SKM-1 (cell line): ENCODE results near the gene SMARCD1.
"Not testable (repeated sequence)": the region's sequence is repeated elsewhere in the genome, so short reads cannot be mapped to it uniquely, and the experiment has no call there.

Experiments
- DNase-seq: peaks from one replicate; lab custom pipeline; 2025; ENCODE audit not compliant: unreplicated experiment; lab: John Stamatoyannopoulos, UW

SMARCD1 gene

DNA sequence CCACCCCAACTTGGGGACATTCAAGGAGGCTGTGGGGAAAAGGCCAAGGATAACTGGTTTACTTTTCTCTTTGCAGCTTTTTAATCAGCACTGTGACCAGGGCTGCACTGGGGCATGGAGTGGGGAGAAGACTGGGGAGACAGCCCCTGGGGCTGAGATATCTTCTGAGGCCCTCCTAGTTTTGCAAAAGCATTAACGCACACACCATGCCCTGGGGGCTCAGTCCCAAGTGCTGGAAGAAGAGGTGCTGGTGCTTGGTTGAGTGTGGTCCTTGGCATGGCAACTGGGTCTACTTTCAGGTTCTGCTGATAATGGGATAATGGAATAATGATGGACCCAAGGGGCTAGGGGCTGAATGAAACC lies 9.4 kb upstream of the SMARCD1 start:
- no peak for DNase-seq

DNA sequence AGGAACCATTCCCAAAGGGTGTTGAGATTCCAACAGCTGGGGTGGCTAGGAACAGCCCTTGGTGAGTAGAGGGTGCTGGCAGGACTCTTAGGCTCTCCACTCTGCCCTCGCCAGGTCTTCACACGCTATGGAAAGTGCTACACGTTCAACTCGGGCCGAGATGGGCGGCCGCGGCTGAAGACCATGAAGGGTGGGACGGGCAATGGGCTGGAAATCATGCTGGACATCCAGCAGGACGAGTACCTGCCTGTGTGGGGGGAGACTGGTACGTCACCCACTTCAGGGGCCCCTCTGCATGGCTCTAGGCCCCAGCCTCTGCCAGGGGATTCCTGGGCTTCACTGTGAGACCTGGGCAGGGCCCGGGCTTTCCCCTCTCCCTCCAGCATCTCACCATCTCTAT lies 8.0 kb upstream of the SMARCD1 start:
- no peak for DNase-seq

DNA sequence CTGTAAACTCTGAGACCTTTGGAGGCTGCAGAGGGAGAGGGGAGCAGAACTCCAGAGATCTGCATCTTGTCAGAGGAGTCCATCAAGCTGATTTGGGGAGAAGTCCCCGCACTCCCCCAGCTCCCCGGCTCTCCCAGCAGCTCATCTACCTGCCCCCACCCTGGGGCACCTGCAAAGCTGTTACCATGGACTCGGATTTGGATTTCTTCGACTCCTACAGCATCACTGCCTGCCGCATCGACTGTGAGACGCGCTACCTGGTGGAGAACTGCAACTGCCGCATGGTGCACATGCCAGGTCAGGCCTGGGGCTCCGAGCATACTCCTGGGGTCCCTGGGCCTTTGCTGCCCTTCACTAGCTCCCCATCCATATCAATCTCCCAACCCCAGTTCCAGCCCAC lies 6.9 kb upstream of the SMARCD1 start:
- no peak for DNase-seq

DNA sequence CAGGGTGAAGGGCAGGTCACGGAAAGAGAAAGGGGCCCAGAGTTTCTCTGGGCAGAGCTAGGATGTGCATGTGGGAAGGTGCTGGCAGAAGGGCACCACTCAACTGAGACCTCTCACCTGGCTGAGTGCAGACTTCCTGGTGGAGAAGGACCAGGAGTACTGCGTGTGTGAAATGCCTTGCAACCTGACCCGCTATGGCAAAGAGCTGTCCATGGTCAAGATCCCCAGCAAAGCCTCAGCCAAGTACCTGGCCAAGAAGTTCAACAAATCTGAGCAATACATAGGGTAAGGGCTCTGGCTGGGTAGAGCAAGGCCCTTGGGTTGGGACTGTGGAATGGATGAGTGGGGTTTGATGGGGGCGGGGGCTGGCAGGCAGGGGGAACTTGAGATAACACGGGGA lies 5.4 kb upstream of the SMARCD1 start:
- no peak for DNase-seq

DNA sequence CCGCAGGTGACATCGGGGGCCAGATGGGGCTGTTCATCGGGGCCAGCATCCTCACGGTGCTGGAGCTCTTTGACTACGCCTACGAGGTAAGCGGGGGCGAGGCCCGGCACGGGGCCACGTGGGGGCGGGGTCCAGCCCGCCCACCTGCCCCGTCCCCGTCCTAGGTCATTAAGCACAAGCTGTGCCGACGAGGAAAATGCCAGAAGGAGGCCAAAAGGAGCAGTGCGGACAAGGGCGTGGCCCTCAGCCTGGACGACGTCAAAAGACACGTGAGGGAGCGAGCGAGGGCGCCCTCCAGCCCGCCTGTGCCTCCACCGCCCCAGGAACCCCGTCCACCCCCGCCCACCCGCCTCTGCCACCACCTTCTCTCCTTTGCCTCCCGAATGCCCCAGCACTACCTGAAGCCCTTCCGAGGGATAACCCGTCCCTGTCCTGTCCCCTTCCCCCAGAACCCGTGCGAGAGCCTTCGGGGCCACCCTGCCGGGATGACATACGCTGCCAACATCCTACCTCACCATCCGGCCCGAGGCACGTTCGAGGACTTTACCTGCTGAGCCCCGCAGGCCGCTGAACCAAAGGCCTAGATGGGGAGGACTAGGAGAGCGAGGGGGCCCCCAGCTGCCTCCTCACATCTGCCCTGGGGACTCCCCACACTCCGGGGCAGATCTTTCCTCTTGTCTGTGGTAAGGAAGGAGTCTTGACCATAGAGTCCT lies 3.9 kb upstream of the SMARCD1 start:
- DNase-seq: no peak

DNA sequence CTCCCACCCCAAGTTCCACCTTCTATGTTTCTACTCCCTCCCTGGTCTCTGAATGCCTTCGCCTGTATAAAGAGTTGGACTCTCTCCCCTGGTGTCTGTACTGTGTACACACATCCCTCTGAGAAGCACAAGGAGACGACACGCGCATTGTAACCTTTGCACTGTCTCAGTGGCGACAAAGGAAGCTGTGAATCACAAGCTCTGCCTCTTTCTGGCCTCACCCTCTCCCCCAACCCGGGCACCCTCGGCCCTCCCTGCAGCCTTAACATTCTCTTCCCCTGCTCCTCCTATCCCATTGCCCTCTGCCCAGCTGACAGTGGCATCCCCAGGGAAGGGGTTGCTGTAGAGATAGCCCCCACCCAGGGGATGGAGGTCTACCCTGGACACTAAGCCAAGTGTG lies 2.5 kb upstream of the SMARCD1 start:
- no peak for DNase-seq

DNA sequence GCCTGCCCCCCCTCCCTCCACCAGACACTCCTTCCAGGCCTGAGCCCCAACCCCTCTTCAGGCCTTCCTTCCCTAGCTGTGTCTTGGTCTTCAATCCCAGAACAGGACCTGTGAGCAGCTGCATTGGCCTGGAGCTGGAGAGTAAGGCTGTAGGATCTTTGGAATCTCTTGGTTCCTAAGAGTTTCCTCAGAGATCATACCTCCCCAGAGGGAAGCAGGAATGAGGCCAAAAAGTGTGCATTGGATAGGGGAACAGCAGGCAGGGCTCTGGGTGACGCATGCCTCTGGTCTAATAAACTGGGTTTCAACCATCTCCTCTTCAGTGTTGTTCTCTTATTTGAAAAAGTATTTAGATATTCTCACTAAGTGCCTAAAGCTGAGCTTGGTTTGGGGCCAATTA lies 1.8 kb upstream of the SMARCD1 start:
- no peak for DNase-seq

DNA sequence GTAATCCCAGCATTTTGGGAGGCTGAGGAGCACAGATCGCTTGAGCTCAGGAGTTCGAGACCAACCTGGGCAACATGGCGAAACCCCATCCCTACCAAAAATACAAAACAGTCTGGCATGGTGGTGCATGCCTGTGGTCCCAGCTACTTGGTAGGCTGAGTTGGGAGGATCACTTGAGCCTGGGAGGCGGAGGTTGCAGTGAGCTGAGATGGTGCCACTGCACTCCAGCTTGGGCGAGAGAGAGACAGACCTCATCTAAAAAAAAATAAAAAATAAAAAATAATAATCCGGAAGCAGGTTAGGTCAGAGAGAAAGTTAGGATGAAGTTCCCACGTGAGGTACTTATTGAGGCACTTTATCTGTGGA lies 750 bp upstream of the SMARCD1 start:
- not testable (repeated sequence) for DNase-seq

DNA sequence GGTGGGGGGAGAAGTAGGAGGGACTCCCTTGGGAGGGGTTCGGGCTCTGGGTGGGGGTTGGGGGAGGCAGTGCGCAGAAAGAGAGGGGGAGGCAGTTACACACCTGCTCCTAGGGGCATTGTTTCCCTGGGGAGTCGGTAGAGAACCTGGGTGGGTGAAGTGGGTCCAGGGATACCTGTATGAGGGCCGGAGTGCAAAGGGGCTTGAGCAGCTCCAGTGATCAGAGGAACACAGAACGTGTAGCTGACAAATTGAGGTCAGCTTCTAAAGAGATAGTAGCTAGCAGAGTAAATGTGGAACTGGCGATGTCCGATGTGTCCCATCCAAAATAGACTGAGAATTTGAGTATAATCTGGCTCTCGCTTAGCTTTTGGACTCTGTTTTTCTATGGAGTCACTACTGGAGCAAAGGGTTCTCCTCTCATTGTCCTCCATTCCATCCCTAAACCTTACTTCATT lies 502 bp downstream of the SMARCD1 start:
- no peak for DNase-seq

DNA sequence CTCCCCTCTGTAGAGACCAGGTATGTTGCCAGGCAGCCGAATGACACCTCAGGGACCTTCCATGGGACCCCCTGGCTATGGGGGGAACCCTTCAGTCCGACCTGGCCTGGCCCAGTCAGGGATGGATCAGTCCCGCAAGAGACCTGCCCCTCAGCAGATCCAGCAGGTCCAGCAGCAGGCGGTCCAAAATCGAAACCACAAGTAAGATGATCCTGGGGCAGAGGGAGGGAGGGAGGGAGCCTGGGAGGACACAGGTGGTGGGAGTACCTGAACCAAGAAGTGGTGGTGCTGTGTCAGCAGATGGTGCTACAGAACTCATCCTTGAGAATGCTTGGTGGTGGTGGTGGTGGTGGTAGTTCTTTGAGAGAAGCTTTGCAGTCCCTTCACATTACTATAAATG lies 1.0 kb downstream of the SMARCD1 start:
- no peak for DNase-seq

DNA sequence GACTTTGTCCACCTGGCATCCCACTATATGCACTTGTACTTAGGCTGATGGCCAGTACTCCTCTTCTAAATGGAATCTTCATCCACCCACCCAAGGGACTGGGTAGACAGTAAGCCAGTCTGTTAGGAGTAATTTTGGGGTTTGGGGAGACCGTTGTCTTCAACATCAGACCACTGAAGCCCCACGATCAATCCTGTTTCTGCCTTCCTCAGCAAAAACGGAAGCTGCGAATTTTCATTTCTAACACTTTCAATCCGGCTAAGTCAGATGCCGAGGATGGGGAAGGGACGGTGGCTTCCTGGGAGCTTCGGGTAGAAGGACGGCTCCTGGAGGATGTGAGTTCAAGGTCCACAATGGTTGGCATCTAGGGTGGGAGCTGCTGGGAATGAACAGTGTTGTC lies 2.0 kb downstream of the SMARCD1 start:
- DNase-seq: no peak

DNA sequence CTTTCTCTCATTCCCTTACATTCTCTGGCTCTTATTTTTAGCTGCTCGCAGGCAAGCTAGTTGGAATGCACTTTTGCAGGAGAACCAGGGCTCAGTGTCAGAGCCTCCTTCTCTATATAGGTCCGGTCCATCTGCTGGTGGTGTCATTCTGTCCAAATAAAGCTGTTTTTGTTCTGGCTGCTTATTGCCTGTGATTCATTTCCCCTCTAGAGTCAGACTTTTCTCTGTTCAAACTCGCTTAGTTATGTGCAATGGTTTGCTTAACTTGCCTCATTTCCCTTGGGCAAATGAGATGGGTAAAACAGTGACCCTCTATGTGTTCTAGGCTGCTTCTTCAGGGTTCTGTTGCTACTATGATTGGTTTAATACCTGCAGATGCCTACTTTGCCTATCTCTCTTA lies 2.9 kb downstream of the SMARCD1 start:
- DNase-seq: no peak

DNA sequence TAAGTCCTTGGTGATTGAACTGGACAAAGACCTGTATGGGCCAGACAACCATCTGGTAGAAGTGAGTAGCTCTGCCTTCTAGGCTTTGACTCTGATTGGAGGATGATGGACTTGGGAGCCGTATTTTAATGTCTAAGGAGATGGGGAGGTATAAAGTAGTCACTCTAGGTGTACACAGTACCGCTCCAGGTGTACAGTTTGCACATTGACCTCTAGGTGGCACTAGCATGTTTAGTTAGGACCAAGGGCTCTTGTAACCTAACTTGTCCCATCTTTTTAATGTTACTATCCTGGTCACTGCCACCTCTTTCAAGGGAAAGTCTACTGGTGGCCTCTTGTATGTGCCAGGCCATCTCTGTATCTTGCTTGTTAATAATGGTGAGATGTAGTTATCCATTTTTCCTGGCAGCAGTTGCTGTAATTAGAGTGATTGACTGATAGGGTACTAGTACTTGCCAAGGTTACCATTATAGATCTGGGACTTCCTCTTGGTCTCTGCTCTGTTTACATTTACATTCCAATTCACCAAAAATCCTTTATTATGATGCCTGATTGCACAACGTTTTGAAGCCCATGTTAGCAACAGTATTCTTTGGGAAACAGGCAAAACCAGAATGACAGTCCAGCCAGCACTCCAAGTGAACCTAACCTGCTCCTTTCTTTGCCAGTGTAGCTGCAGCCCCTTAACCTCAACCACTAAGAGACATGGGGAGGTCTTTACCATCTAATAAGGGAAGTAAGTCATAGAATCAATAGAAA lies 3.6 kb downstream of the SMARCD1 start:
- DNase-seq: no peak

DNA sequence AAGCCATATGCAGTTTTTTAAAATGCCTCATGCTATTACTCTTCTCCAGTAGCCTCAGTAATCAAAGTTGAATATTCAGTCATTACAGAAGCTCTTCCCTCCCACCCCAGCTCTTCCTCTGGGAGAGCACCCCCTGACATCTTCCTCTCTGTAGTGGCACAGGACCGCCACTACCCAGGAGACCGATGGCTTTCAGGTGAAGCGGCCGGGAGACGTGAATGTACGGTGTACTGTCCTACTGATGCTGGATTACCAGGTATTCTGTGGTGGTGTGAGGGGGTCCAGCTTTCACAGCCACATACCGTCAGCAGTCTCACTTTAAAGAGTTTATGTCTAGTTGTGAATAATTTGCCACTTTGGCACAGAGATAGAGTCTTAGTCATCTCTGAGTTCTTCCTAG lies 4.6 kb downstream of the SMARCD1 start:
- no peak for DNase-seq

DNA sequence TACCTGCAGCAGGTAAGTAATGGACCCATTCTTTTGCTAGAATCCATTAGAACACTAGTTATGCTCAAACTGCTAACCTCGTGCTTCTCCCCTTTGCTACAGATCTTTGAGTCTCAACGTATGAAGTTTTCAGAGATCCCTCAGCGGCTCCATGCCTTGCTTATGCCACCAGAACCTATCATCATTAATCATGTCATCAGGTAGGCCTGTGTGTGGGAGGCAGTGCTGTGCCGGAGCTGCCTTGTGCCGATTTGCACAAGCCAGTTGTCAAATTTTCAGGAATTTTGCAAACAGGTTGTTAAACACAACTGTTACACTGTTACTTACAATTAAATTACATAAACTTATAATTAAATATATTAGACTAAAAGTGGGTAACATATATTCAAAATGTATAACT lies 5.2 kb downstream of the SMARCD1 start:
- DNase-seq: no peak

DNA sequence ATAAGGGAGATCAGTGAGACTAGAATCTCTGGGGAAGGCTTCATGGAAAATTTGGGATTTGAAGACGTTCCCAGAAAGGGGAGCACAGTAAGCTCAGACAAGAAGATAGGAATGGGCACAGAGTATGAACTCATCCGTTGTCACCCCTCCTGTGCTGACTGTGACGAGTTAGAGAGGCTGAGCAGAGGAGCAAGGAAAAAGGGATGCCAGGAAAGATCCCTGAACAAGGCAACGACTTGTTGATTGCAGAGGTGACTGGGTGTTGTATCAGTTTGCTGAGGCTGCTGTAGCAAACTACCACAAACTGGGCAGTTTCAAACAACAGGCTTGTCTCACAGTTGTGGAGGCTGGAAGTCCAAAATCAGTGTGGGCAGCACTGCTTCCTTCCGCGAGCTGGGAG lies 12.8 kb downstream of the SMARCD1 start:
- no peak for DNase-seq

DNA sequence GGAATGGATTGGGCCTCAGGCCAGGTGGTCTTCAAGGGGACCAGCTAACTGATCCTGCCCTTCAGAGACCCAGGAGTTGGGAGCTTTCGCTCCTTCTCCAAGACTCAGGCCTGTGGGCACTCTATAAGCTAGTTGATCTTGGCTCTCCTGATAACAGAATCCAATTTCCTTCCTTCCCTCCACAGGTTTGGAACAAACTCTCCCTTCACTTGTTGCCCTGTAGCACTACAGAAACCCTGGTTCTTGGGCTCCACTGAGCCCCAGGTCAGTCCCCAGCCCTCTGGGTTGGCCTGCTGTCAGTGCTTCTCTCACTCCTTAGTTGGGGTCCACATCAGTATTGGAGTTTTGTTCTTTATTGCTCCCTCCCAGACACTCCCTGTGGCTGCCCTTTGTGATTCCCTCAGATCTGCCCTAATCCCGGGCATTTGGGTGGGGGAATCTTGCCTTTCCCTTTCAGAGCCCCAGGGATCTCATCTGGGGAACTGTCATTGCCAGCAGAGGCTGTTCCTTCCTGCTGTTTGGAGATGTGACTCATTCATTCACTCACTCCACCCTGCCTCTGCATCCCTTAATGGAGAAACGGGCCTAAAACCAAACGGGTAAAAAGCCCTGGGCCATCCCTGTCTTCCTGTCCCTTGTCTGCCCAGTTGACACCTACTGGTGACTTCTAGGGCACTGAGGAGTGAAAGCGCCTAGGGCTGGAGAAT lies 14.3 kb downstream of the SMARCD1 start:
- no peak for DNase-seq

DNA sequence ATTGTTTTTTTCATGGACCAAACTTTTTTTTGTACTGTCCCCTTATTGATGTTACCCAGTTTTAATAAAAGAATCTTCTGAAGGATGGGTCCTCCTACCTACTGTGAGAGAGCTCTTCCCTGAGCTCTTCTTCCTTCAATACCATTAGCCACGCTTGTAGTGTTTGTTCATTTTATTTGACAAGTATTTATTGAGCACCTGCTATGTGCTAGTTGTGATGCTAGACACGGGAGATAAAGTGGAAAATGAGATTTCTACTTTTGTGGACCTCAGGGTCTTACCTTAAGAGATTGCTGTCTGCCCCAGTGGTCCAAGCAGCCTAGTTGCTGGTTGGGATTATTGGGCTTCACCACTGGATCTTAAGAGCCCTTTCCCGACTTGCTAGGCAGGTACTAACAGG lies 15.4 kb downstream of the SMARCD1 start:
- no peak for DNase-seq

DNA sequence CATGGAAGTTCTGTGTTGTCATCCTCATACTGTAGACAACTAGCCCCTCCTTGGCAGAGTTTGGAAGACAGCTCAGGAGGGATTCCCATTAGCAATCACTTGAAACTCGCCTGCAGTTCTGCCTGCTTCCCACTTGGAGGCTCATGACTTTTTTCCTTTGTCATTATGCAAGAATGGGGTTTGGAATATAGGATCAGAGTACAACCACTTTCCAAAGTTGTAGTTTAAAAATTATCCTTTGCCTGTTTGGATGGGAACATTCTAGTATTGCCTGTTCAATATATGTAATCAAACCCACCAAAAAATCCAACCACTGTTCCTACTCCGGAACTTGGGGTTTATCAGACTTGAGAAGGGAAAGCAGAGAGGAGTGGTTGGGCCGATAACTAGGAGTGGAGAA lies 16.5 kb downstream of the SMARCD1 start:
- DNase-seq: no peak

DNA sequence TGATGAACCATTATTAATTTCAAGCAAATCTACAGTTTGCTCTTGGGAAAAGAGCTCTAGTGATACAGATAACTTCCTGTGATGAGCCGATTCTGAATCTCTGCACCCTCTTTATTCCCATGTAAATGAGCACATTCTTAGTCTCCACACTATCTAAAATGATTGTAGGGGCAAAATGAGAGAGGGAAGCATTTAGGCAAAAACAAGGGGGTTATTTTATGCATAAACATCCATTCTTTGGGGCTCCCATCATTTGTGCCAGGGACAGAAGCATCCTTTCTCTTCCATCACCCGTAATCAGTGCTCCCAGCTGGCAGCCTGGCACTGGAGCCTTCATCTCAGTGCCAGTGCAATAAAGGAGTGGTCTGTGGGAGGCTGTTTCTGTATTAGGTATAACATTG lies 17.0 kb downstream of the SMARCD1 start:
- no peak for DNase-seq

DNA sequence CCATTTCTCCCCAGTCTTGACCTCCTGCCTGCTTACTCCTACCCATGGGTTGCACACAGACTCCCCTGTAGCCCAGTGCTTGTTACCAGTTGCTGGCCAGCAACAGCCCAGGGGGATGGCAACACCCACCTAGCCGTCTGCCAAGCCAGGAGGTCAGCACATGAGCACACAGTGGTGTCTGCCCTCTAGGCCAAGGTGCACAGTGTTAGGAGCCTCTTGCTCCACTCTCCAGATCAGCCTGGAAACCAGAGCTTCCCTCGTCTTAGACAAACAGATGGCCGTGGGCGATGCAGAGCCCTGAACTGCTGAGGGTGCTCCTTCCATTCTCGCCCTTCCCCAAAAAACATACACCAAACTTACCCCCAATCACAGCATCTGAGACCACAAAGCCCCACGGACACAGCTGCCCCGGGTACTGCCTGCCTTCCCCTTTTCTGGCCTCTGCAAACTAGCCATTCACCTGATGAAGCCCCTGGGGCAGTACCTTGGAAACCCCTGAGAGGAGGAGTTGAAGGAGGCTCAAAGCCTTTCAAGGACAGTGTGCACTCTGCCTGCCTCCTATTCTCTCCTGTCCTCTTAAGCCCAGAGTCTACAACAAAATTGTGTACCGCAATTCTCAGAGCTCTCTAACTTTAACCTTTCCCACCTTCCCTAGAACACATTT lies 17.6 kb downstream of the SMARCD1 start:
- DNase-seq: no peak

DNA sequence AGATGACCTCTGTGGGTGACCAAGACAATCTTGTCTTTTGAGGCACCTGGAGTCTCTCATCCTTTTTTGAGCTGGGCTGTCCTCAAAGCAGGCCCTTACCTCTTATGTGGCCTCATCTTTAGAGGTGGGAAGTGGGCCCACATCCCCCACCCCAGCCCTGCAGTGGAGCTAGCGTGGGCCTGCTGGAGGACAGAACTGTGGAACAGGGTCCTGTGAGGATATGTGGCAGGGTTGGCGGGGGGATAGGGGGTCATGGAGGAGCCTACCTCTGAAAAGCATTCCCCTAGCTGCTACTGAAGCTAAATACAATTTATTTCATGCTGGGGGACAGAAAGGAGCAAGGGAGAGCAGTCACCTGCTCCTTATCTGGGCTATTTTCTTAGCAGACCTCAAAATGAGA lies 18.2 kb downstream of the SMARCD1 start:
- DNase-seq: no peak
